ENCODE results near the gene OSBP2. TPM values are rescaled to one million over a fixed set of nuclear protein-coding genes. Genes with fewer than 3 reads are reported as not detected.

The OSBP2 gene
- total and polyA plus RNA-seq, 10 donors = 0.38 to 41.4 (median 6.5) TPM

DNA sequence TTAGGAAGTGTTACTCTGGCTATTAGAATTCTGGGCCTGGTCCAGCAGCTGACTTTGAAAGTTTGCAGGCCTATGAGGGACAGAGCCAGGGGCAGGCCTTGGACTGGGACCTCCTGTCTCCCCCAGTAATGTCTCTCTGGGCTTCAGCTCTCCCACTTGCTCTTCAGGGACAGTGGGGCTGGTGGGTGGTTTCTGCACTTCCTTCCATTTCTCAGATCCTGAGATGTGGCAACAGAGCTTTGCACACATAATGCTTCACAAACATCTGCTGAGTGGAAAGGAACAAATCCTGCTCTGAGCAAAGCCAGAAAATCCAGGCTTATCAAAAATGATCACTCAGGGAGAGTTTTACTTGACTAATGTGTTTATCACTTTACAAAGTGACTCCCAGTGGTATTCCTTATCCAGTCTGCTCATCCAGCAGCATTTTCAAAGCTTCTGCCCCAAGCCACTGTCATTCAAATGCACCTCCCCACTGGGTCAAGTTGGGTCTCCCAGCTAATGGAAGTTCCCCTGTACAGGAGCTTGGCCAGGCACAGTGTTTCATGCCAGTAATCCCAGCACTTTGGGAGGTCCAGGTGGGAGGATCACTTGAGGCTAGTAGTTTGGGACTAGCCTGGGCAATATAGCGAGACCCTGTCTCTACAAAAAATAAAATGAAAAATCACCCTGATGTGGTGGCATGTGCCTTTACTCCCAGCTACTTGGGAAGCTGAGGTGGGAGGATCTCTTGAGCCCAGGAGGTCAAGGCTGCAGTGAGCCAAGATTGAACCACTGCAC lies 13.5 kb upstream of the OSBP2 start:
- Histone ChIP-seq H3K36me3 (no peaks in the 10 kb centered on the region), H3K27me3 (replicated peaks in 1 of 7) (peaks cover 0 to 3% (median 0%) of the 10 kb centered on the region in 7 donors), H3K9me3 (no peaks in the 10 kb centered on the region), H3K4me1 (peaks cover 0 to 19% (median 5%) of the 10 kb centered on the region in 6 donors), H3K4me3 (no peak overlapping the region), H3K27ac (peak overlapping the region in 5 of 8 donors; percentile 38 to 48 (median 42))
- 75 to 97% (median 86%) methylated on average over 1 of the region's 1 CpG for WGBS, 5 donors
- no peak for DNase-seq
- TF ChIP-seq POLR2AphosphoS5 (IDR thresholded peaks at IDR 0.05) = no peak
- TF ChIP-seq, protein P1, sequence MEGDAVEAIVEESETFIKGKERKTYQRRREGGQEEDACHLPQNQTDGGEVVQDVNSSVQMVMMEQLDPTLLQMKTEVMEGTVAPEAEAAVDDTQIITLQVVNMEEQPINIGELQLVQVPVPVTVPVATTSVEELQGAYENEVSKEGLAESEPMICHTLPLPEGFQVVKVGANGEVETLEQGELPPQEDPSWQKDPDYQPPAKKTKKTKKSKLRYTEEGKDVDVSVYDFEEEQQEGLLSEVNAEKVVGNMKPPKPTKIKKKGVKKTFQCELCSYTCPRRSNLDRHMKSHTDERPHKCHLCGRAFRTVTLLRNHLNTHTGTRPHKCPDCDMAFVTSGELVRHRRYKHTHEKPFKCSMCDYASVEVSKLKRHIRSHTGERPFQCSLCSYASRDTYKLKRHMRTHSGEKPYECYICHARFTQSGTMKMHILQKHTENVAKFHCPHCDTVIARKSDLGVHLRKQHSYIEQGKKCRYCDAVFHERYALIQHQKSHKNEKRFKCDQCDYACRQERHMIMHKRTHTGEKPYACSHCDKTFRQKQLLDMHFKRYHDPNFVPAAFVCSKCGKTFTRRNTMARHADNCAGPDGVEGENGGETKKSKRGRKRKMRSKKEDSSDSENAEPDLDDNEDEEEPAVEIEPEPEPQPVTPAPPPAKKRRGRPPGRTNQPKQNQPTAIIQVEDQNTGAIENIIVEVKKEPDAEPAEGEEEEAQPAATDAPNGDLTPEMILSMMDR (IDR thresholded peaks at IDR 0.05 in 8 of 11, conservative IDR thresholded peaks at IDR 0.05 in 3 of 11) = no peak
- TF ChIP-seq POLR2A (IDR thresholded peaks at IDR 0.05) = no peak
- intact Hi-C loops (cut with DNase I; ENCODE audit: low total_unique reads) = no loop called here

DNA sequence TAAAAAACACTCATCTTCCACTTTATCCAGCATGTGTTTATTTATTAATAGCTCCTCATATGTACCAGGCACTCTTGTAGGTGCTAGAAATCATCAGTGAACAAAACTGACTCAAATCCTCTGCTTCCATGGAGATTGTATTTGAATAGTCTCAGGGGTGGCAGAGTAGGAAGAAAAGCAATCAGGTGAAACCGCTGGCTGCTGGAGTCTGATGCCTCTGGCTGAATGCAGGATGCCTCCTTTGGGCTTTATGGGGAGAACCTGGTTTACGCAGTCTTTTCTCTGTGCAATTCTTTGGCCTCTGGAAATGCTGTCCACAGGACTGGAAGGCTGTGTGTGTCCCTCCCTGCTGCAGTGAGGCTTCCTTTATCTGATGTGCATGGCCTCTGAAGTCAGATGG lies 12.8 kb upstream of the OSBP2 start:
- DNase-seq = no peak
- TF ChIP-seq POLR2A (IDR thresholded peaks at IDR 0.05) = no peak
- TF ChIP-seq, protein P1 (IDR thresholded peaks at IDR 0.05 in 8 of 11, conservative IDR thresholded peaks at IDR 0.05 in 3 of 11) = no peak
- no peak for TF ChIP-seq POLR2AphosphoS5 (IDR thresholded peaks at IDR 0.05)
- peaks cover 0 to 3% (median 0%) of the 10 kb centered on the region in 7 donors for H3K27me3 ChIP-seq (replicated peaks in 1 of 7)
- H3K4me1 ChIP-seq = peaks cover 0 to 19% (median 5%) of the 10 kb centered on the region in 6 donors
- H3K36me3 ChIP-seq = no peaks in the 10 kb centered on the region
- H3K9me3 ChIP-seq = no peaks in the 10 kb centered on the region
- WGBS, 5 donors = 68 to 97% (median 88%) methylated on average over 2 of the region's 2 CpGs
- no peak overlapping the region for H3K4me3 ChIP-seq
- H3K27ac ChIP-seq = peak overlapping the region in 1 of 8 donors; percentile 39
- intact Hi-C loops (cut with DNase I; ENCODE audit: low total_unique reads) = no loop called here

DNA sequence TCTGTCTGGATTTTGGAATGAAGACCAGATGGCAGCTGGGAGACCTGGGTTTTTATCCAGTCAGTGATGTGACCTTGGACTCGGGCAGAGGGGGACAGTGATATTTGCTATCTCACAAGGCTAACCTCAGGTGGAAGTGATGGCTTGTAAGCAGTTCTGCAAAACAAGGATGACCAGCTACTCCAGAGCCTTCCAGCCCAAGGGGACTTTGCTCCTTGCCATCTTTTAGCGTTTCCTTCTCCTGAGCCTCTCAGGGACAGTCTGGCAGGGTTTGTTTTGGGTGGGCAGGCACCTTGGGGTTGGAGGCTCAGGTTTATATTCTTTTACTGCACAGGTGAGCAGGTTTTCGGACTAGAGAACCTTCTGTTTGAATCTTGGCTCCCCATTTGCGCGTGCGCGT lies 9.5 kb upstream of the OSBP2 start:
- no peak for TF ChIP-seq POLR2AphosphoS5 (IDR thresholded peaks at IDR 0.05)
- TF ChIP-seq POLR2A (IDR thresholded peaks at IDR 0.05) = no peak
- TF ChIP-seq, protein P1 (IDR thresholded peaks at IDR 0.05 in 8 of 11, conservative IDR thresholded peaks at IDR 0.05 in 3 of 11) = no peak
- H3K27me3 ChIP-seq (replicated peaks in 1 of 7) = no peaks in the 10 kb centered on the region
- H3K36me3 ChIP-seq = no peaks in the 10 kb centered on the region
- intact Hi-C loops (cut with DNase I; ENCODE audit: low total_unique reads) = no loop called here
- WGBS, 5 donors = 86 to 93% (median 89%) methylated on average over 7 of the region's 7 CpGs
- no peak overlapping the region for H3K27ac ChIP-seq
- no peak overlapping the region for H3K4me3 ChIP-seq
- no peaks in the 10 kb centered on the region for H3K9me3 ChIP-seq
- peak; percentile 42 for DNase-seq
- peaks cover 0 to 14% (median 3%) of the 10 kb centered on the region in 6 donors for H3K4me1 ChIP-seq

DNA sequence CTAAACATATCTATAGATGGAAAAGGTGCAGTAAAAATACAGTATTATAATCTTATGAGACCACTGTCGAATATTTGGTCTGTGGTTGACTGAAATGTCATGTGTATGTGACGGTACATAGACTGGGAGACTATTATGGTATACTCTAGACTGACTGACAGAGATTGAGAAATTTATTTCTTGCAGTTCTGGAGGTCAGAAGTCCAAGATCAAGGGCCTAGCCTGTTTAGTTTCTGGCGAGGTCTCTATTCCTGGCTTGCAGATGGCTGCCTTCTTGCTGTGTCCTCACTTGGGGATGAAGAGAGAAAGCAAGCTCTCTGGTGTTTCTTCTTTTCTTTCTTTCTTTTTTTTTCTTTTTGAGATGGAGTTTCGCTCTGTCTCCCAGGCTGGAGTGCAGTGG lies 7.3 kb upstream of the OSBP2 start:
- WGBS, 5 donors = 87 to 92% (median 91%) methylated on average over 4 of the region's 4 CpGs
- Histone ChIP-seq H3K27me3 (replicated peaks in 1 of 7) (no peaks in the 10 kb centered on the region), H3K27ac (no peak overlapping the region), H3K4me3 (no peak overlapping the region), H3K4me1 (no peaks in the 10 kb centered on the region), H3K36me3 (no peaks in the 10 kb centered on the region), H3K9me3 (no peaks in the 10 kb centered on the region)
- DNase-seq = no peak
- intact Hi-C loops (cut with DNase I; ENCODE audit: low total_unique reads) = no loop called here
- TF ChIP-seq POLR2AphosphoS5 (IDR thresholded peaks at IDR 0.05) (no peak), POLR2A (IDR thresholded peaks at IDR 0.05) (no peak)
- TF ChIP-seq, protein P1 (IDR thresholded peaks at IDR 0.05 in 8 of 11, conservative IDR thresholded peaks at IDR 0.05 in 3 of 11) = no peak
